CD4-positive, alpha-beta memory T cell (primary cell): Measurements from ENCODE around the gene PRPF31. TPM values are rescaled to one million over a fixed set of nuclear protein-coding genes. Genes with fewer than 3 reads are reported as not detected.
A peak's percentile ranks its signal among the peaks of the same experiment; 100 is the strongest.

ENCODE experiments used
- CTCF ChIA-PET: fragments of 350-600 bp; sonication (Branson Sonifier 250); formaldehyde crosslinking; loops from one replicate; lab custom pipeline; 2021; ENCODE audit warnings: inconsistent platforms; ENCODE audit not compliant: partially characterized antibody; lab: Charles Lee
- POLR2A ChIA-PET: fragments of 350-600 bp; sonication (Branson Sonifier 250); formaldehyde crosslinking; loops from one replicate; lab custom pipeline; 2021; ENCODE audit not compliant: partially characterized antibody; lab: Charles Lee
- DNase-seq, 5 donors: peaks; one replicate each; pipeline versions ENCODE4 v3.0.0 to v3.0.0-alpha.2; 2020 to 2022; ENCODE audit warnings: mixed read lengths in 1 of 5
- H3K27ac ChIP-seq: one replicate; pipeline ENCODE4 v1.7.0; 2013; ENCODE audit warnings: low read depth, low read length
- H3K27me3 ChIP-seq: 2 replicates; pipeline ENCODE4 v1.7.0; 2013; ENCODE audit warnings: mild to moderate bottlenecking, low read length, moderate library complexity; ENCODE audit not compliant: insufficient read depth
- H3K36me3 ChIP-seq: 2 replicates; pipeline ENCODE4 v1.7.0; 2013; ENCODE audit warnings: mild to moderate bottlenecking, low read length, moderate library complexity; ENCODE audit not compliant: insufficient read depth
- H3K4me1 ChIP-seq: 2 replicates; pipeline ENCODE4 v1.7.0; 2013; ENCODE audit warnings: mild to moderate bottlenecking, low read length, moderate library complexity; ENCODE audit not compliant: insufficient read depth
- H3K4me3 ChIP-seq, 2 donors: one replicate each; pipeline ENCODE4 v1.7.0; 2013; ENCODE audit warnings: low read length in 2 of 2, mild to moderate bottlenecking in 1 of 2
- H3K9me3 ChIP-seq, 2 donors: one replicate each; pipeline ENCODE4 v1.7.0; 2013; ENCODE audit warnings: low read length in 2 of 2, control low read depth in 1 of 2; ENCODE audit not compliant: control insufficient read depth in 1 of 2
- H3K27ac Mint-ChIP-seq, 7 donors: one replicate each; pipeline ENCODE4 v1.8.0; 2020 to 2021; ENCODE audit warnings: mixed read lengths in 7 of 7, mild to moderate bottlenecking in 6 of 7, inconsistent platforms in 3 of 7, moderate library complexity in 3 of 7
- H3K27me3 Mint-ChIP-seq, 2 donors: one replicate each; pipeline ENCODE4 v1.8.0; 2020 to 2021; ENCODE audit warnings: mixed read lengths in 2 of 2
- H3K36me3 Mint-ChIP-seq, 2 donors: one replicate each; pipeline ENCODE4 v1.8.0; 2020 to 2021; ENCODE audit warnings: mixed read lengths in 2 of 2, inconsistent platforms in 1 of 2, mild to moderate bottlenecking in 1 of 2
- H3K4me1 Mint-ChIP-seq, 4 donors: one replicate each; pipeline ENCODE4 v1.8.0; 2020 to 2021; ENCODE audit warnings: mixed read lengths in 4 of 4, mild to moderate bottlenecking in 1 of 4
- H3K4me3 Mint-ChIP-seq, 8 donors: one replicate each; pipeline ENCODE4 v1.8.0; 2020 to 2021; ENCODE audit warnings: mixed read lengths in 8 of 8, mild to moderate bottlenecking in 7 of 8, moderate library complexity in 6 of 8, inconsistent platforms in 3 of 8
- H3K9me3 Mint-ChIP-seq, 8 donors: one replicate each; pipeline ENCODE4 v1.8.0; 2020 to 2021; ENCODE audit warnings: mixed read lengths in 8 of 8, mild to moderate bottlenecking in 5 of 8, inconsistent platforms in 3 of 8, moderate library complexity in 1 of 8
- intact Hi-C: fragments of 100-400 bp; cut with micrococcal nuclease; formaldehyde crosslinking; loops from one replicate; pipeline ENCODE4 v1.15.1; 2023
- polyA plus RNA-seq, 2 donors: library from polyadenylated mRNA; unstranded; fragments of 300-500 nt; fragmentation: Illumina TruSeq; gene quantifications; one replicate each; pipeline ENCODE4 v1.2.3, GENCODE V29; 2021
- total RNA-seq, 2 experiments: library from RNA; stranded (reverse); gene quantifications; one replicate each; pipeline ENCODE4 v1.2.3, GENCODE V29; 2021

PRPF31 gene
- total and polyA plus RNA-seq, 4 experiments from 2014 or later, result 73.0 to 80.0 (median 78.3) TPM

DNA sequence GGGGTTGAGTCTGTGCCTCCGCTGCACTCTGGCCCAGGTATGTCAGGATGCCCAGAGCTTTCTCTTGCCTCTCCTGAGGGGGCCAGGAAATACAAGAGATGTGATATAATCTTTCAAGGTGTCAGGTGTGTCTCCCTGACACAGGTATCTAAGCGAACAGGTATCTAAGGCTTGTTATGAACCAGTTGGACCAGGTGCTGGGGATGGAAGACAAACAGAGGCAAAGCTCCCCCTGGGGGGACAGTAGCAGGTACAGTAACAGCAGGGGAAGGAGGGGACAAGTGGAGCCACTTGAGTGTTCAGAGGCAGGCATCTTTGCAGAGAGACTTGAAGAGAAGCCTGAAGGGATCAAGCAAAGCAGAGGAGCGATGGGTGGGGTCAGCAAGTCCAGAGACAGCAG lies 41.4 kb downstream of the PRPF31 start:
- no peak overlapping the region for H3K27ac ChIP-seq
- H3K27me3 ChIP-seq, result no peaks in the 10 kb centered on the region
- Mint-ChIP-seq H3K27me3 (no peaks in the 10 kb centered on the region), H3K4me3 (peak overlapping the region in 6 of 8 donors; percentile 29 to 54 (median 48)), H3K27ac (peak overlapping the region; percentile 30 to 86 (median 57)), H3K9me3 (no peaks in the 10 kb centered on the region), H3K4me1 (peaks cover 37 to 75% (median 54%) of the 10 kb centered on the region in 4 donors), H3K36me3 (peaks cover 26 to 59% of the 10 kb centered on the region in 2 donors)
- peaks cover 61% of the 10 kb centered on the region for H3K36me3 ChIP-seq
- no peak overlapping the region for H3K4me3 ChIP-seq
- POLR2A ChIA-PET, result interaction anchor here (0.6 to 7.8 kb wide), 6 partner anchors 9 to 42 kb away, joined by 3 to 131 read pairs (median 10); partner anchors contain the start of genes CNOT3, MBOAT7, PRPF31 and TFPT
- CTCF ChIA-PET, result no interaction called here
- no peak for DNase-seq
- peaks cover 67% of the 10 kb centered on the region for H3K4me1 ChIP-seq
- intact Hi-C loops, result no loop called here
- no peaks in the 10 kb centered on the region for H3K9me3 ChIP-seq

GRCh38 chr19:54158812-54159351 lies 43.3 kb downstream of the PRPF31 start:
- Mint-ChIP-seq H3K27me3 (no peaks in the 10 kb centered on the region), H3K9me3 (no peaks in the 10 kb centered on the region), H3K4me3 (peak overlapping the region; percentile 99 to 100 (median 100)), H3K4me1 (peaks cover 41 to 85% (median 58%) of the 10 kb centered on the region in 4 donors), H3K27ac (peak overlapping the region; percentile 93 to 100 (median 100)), H3K36me3 (peaks cover 25 to 43% of the 10 kb centered on the region in 2 donors)
- Histone ChIP-seq H3K4me3 (peak overlapping the region; percentile 61 to 99), H3K27me3 (no peaks in the 10 kb centered on the region), H3K27ac (peak overlapping the region; percentile 78), H3K4me1 (peaks cover 76% of the 10 kb centered on the region), H3K9me3 (no peaks in the 10 kb centered on the region), H3K36me3 (peaks cover 44% of the 10 kb centered on the region)
- peak in 3 of 5 donors; percentile 30 to 54 (median 34) for DNase-seq
- ChIA-PET CTCF (interaction anchor here (1.0 to 3.0 kb wide), 4 partner anchors 22 to 360 kb away, joined by 4 to 10 read pairs (median 9); partner anchors contain the start of genes CNOT3 and MBOAT7), POLR2A (interaction anchor here (0.9 to 7.8 kb wide), 20 partner anchors 9 to 291 kb away, joined by 3 to 131 read pairs (median 5); partner anchors contain the start of genes CNOT3, LENG8, MBOAT7 and MYADM)
- intact Hi-C loops, result loop anchor here (1.0 kb wide), 7 partner anchors 9 to 292 kb away; partner anchors contain the start of genes CNOT3, MYADM, NDUFA3 and PRPF31

DNA sequence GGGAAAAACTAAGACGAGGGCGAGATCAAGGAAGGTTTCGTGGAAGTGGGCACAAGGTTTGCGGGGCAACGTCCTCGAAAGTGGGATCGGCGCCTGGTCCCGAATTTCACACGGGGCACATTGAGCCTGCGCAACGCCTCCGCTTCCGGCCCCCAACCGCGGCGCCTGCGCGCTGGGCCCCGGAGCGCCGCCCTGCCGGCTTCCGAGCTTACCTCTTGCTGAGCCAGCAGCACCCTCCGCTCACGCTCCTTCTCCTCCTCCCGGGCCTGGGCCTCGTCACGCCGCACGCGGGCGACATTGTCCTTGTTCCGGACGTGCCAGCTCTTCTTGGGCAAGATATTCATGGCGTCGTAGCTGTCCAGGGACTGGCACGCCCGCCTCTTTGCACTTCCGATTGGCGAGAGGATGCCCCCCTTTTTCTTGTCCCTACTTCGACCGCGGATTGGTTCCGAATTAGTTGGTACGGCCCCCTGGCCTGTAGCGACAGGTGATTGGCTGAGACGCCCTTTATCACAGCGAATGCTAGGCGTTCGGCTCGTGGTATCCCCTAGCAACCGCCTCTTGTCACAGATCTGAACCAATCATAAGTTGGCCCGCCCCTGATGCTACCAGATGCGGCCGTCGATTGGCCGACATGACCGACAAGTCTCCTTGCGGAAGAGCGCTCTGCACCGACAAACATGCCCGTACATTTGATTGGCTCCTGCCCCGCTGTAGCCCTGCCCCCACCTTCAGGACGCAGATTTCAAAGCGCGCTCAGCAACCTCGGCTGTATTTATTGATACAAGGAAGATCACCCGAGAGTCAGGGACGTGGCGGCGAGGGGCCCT lies 44.0 kb downstream of the PRPF31 start, which contains the start of gene LENG1:
TSS of gene LENG1 (minus strand) at position 370 of the 830 bp plus-strand sequence. CDS start at position 344, 26 bp downstream.
- Mint-ChIP-seq H3K27ac (peak within 1 kb of the TSS; percentile 93 to 100 (median 100)), H3K4me3 (peak within 1 kb of the TSS; percentile 99 to 100 (median 100)), H3K36me3 (peaks cover 20 to 37% of the 10 kb centered on the region in 2 donors), H3K4me1 (peaks cover 39 to 85% (median 58%) of the 10 kb centered on the region in 4 donors), H3K27me3 (no peaks in the 10 kb centered on the region), H3K9me3 (no peaks in the 10 kb centered on the region)
- ChIA-PET POLR2A (interaction anchor here (0.9 to 7.8 kb wide), 22 partner anchors 9 to 291 kb away, joined by 3 to 131 read pairs (median 5); partner anchors contain the start of genes CNOT3, LENG8, MBOAT7 and MYADM), CTCF (interaction anchor here (0.6 to 3.0 kb wide), 7 partner anchors 9 to 360 kb away, joined by 3 to 10 read pairs (median 4); partner anchors contain the start of genes CNOT3 and MBOAT7)
- H3K4me1 ChIP-seq, result peaks cover 75% of the 10 kb centered on the region
- no peaks in the 10 kb centered on the region for H3K27me3 ChIP-seq
- intact Hi-C loops, result loop anchor here (1.0 kb wide), 7 partner anchors 9 to 292 kb away; partner anchors contain the start of genes CNOT3, MYADM, NDUFA3 and PRPF31
- H3K27ac ChIP-seq, result peak within 1 kb of the TSS; percentile 78
- peak within 1 kb of the TSS; percentile 61 to 99 for H3K4me3 ChIP-seq
- H3K36me3 ChIP-seq, result peaks cover 37% of the 10 kb centered on the region
- H3K9me3 ChIP-seq, result no peaks in the 10 kb centered on the region
- DNase-seq, result peak; percentile 97 to 100 (median 100)

DNA sequence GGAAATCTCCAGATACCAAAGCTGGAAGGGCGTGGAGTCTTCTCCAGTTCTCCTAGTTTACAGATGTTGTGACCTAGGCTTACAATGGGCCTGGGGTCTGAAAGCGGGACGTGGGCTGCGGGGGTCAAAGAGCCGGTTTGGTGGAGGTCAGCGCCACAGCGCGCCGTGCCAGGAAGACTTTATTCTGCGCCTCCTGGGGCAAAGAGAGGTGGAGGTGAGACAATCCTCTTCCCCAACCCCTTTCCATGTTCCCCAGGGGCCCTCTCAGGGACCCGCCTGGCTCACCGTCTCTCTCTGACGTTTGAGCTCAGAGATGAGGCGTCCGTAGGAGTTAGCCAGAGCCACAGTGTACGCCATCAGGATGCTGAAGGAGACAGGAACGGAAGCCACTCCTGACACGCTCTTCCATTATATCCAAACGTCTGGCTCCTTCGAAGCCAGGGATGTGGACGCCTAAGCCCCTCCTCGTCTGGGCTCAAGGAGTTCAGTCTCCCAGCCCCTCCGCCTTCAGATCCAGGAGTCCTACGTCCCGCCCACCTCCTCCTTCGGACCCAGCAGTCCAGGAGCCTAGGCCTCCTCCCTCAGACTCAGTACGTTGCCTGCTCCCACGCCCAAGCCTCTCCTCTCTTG lies 44.7 kb downstream of the PRPF31 start:
- Histone ChIP-seq H3K9me3 (no peaks in the 10 kb centered on the region), H3K4me3 (peak overlapping the region; percentile 56 to 88), H3K36me3 (peaks cover 30% of the 10 kb centered on the region), H3K27me3 (no peaks in the 10 kb centered on the region), H3K4me1 (peaks cover 74% of the 10 kb centered on the region), H3K27ac (peak overlapping the region; percentile 57)
- peaks cover 14 to 30% of the 10 kb centered on the region in 2 donors for H3K36me3 Mint-ChIP-seq
- intact Hi-C loops, result no loop called here
- no peak for DNase-seq
- no peaks in the 10 kb centered on the region for H3K9me3 Mint-ChIP-seq
- H3K4me3 Mint-ChIP-seq, result peak overlapping the region; percentile 99 to 100 (median 100)
- POLR2A ChIA-PET, result interaction anchor here (0.8 to 7.8 kb wide), 14 partner anchors 11 to 292 kb away, joined by 3 to 131 read pairs (median 7); partner anchors contain the start of genes CNOT3, LENG8, MBOAT7 and MYADM
- peak overlapping the region; percentile 93 to 100 (median 100) for H3K27ac Mint-ChIP-seq
- H3K27me3 Mint-ChIP-seq, result no peaks in the 10 kb centered on the region
- CTCF ChIA-PET, result interaction anchor here (0.6 to 3.0 kb wide), 6 partner anchors 8 to 361 kb away, joined by 3 to 10 read pairs (median 4); partner anchors contain the start of genes CNOT3 and MBOAT7
- H3K4me1 Mint-ChIP-seq, result peaks cover 34 to 86% (median 55%) of the 10 kb centered on the region in 4 donors

DNA sequence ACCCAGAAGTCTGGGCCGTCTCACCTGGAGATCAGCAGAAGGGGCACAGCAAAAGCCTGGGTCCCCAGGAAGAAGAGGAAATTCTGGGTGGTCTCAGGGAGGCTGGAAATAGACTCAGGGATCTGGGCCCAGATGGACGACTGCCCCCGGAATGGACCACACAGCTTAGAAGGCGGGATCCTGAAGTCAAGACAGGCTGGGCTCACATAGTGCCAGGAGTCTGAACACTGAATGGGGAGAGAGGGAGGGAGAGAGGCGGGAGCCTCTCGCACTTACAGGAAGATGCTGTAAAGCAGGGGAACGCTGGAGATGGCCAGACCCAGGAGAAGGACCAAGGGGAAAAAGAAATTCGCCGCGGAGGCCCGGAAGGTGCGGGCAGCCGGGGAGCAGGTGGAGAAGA lies 45.3 kb downstream of the PRPF31 start:
- peak overlapping the region in 1 of 2 donors; percentile 56 for H3K4me3 ChIP-seq
- Mint-ChIP-seq H3K4me1 (peaks cover 34 to 84% (median 54%) of the 10 kb centered on the region in 4 donors), H3K4me3 (peak overlapping the region in 7 of 8 donors; percentile 99 to 100 (median 100)), H3K27me3 (no peaks in the 10 kb centered on the region), H3K36me3 (peaks cover 12 to 27% of the 10 kb centered on the region in 2 donors), H3K27ac (peak overlapping the region; percentile 93 to 100 (median 100)), H3K9me3 (no peaks in the 10 kb centered on the region)
- peaks cover 24% of the 10 kb centered on the region for H3K36me3 ChIP-seq
- POLR2A ChIA-PET, result interaction anchor here (0.8 to 7.8 kb wide), 6 partner anchors 22 to 48 kb away, joined by 3 to 131 read pairs (median 14); partner anchors contain the start of genes CNOT3, MBOAT7, PRPF31 and RPS9
- H3K4me1 ChIP-seq, result peaks cover 68% of the 10 kb centered on the region
- CTCF ChIA-PET, result interaction anchor here (1.0 to 3.0 kb wide), 2 partner anchors 29 to 105 kb away, joined by 3 to 10 read pairs; partner anchors contain the start of gene MBOAT7
- H3K27me3 ChIP-seq, result no peaks in the 10 kb centered on the region
- peak overlapping the region; percentile 57 for H3K27ac ChIP-seq
- no peaks in the 10 kb centered on the region for H3K9me3 ChIP-seq
- intact Hi-C loops, result no loop called here
- no peak for DNase-seq

- Mint-ChIP-seq H3K4me1 (peaks cover 30 to 72% (median 47%) of the 10 kb centered on the region in 4 donors), H3K27ac (peak overlapping the region; percentile 30 to 95 (median 92)), H3K36me3 (peaks cover 0 to 16% of the 10 kb centered on the region in 2 donors), H3K9me3 (peaks cover 0 to 2% (median 0%) of the 10 kb centered on the region in 8 donors), H3K27me3 (no peaks in the 10 kb centered on the region), H3K4me3 (peak overlapping the region; percentile 81 to 96 (median 91))
- no peaks in the 10 kb centered on the region for H3K9me3 ChIP-seq
- peaks cover 58% of the 10 kb centered on the region for H3K4me1 ChIP-seq
- no peak overlapping the region for H3K27ac ChIP-seq
- intact Hi-C loops, result no loop called here
- H3K36me3 ChIP-seq, result peaks cover 10% of the 10 kb centered on the region
- peak overlapping the region in 1 of 2 donors; percentile 17 for H3K4me3 ChIP-seq
- ChIA-PET POLR2A (interaction anchor here (0.5 to 1.3 kb wide), 2 partner anchors 10 to 25 kb away, joined by 3 to 4 read pairs; partner anchors contain the start of gene CNOT3), CTCF (interaction anchor here (3.3 kb wide), 1 partner anchor 104 kb away, joined by 19 read pairs; no protein-coding TSS in a partner anchor)
- peak; percentile 79 to 84 (median 80) for DNase-seq
- no peaks in the 10 kb centered on the region for H3K27me3 ChIP-seq
These were observed 46.8 kb downstream of the PRPF31 start for GRCh38 chr19:54162241-54162805.
